GM13976 (cell line): ENCODE results near the gene EIF4G3.
"Not testable (repeated sequence)": the region's sequence is repeated elsewhere in the genome, so short reads cannot be mapped to it uniquely, and the experiment has no call there.

ENCODE experiments used
- DNase-seq: peaks from one replicate; pipeline ENCODE4 v3.0.0; 2012; ENCODE audit warnings: low spot score
- in situ Hi-C: fragments of 300-500 bp; cut with MboI; formaldehyde crosslinking; loops from one replicate; pipeline ENCODE4 v1.12.0; 2022; ENCODE audit warnings: low sequenced_read_pairs, mixed read lengths, inconsistent platforms; ENCODE audit not compliant: unreplicated experiment
- TF ChIP-seq, protein P1 (sequence below): IDR thresholded peaks from 2 replicates; pipeline ENCODE4 v1.5.1; 2012; ENCODE audit warnings: borderline replicate concordance, mild to moderate bottlenecking; ENCODE audit not compliant: insufficient read depth; ENCODE audit errors: extremely low read depth, missing control alignments, control extremely low read depth

EIF4G3 gene

DNA sequence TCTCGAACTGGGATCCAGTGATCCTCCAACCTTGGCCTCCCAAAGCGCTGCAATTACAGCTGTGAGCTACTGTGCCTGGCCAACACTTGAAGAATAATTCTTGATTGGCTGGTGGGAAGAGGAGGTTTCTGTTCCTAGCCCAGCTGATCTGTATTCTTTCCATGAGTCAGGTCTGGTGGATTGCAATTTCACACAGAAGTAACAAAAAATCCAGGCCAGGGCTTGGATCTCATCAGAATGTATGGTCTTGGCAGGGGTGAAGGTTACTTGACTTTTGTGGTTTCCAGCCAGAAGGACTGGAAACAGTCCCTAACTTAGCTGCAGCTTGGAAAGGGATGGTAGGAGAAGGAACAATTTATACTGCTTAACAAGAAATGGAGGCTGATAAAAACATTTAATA is 384.5 kb downstream of the EIF4G3 start:
- in situ Hi-C loops: no loop called here
- no peak for DNase-seq

DNA sequence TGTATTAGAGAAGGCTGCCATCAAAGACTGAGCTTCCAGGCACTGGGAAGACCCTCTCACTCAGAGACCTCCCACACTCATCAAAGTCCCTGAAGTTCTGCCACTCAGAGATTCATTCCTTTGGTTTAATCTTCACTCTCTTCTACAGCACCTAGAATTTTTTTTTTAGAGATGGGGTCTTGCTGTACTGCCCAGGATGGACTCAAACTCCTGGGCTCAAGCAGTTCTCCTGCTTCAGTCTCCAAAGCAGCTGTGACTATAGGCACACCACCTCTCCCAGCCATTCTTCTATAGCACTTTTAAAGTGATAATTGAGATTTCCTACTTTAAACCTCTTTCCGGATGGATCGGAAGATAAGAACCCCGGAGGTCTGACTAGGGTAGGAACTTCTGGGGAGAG is 385.9 kb downstream of the EIF4G3 start:
- in situ Hi-C loops: no loop called here
- no peak for DNase-seq
- TF ChIP-seq, protein P1, sequence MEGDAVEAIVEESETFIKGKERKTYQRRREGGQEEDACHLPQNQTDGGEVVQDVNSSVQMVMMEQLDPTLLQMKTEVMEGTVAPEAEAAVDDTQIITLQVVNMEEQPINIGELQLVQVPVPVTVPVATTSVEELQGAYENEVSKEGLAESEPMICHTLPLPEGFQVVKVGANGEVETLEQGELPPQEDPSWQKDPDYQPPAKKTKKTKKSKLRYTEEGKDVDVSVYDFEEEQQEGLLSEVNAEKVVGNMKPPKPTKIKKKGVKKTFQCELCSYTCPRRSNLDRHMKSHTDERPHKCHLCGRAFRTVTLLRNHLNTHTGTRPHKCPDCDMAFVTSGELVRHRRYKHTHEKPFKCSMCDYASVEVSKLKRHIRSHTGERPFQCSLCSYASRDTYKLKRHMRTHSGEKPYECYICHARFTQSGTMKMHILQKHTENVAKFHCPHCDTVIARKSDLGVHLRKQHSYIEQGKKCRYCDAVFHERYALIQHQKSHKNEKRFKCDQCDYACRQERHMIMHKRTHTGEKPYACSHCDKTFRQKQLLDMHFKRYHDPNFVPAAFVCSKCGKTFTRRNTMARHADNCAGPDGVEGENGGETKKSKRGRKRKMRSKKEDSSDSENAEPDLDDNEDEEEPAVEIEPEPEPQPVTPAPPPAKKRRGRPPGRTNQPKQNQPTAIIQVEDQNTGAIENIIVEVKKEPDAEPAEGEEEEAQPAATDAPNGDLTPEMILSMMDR: no peak

More for the DNA sequence above, 384.5 kb downstream of the EIF4G3 start:
- TF ChIP-seq, protein P1: no peak

DNA sequence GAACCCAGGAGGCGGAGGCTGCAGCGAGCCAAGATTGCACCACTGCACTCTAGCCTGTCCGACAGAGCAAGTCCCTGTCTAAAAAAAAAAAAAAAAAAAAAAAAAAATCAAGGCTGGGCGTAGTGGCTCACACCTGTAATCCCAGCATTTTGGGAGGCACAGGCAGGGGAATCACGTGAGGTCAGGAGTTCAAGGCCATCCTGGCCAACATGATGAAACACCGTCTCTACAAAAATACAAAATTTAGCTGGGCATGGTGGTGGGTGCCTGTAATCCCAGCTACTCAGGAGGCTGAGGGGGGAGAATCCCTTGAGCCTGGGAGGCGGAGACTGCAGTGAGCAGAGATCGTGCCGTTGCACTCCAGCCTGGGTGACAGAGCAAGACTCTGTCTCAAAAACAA is 387.1 kb downstream of the EIF4G3 start:
- in situ Hi-C loops, DNase-seq: not testable (repeated sequence)

DNA sequence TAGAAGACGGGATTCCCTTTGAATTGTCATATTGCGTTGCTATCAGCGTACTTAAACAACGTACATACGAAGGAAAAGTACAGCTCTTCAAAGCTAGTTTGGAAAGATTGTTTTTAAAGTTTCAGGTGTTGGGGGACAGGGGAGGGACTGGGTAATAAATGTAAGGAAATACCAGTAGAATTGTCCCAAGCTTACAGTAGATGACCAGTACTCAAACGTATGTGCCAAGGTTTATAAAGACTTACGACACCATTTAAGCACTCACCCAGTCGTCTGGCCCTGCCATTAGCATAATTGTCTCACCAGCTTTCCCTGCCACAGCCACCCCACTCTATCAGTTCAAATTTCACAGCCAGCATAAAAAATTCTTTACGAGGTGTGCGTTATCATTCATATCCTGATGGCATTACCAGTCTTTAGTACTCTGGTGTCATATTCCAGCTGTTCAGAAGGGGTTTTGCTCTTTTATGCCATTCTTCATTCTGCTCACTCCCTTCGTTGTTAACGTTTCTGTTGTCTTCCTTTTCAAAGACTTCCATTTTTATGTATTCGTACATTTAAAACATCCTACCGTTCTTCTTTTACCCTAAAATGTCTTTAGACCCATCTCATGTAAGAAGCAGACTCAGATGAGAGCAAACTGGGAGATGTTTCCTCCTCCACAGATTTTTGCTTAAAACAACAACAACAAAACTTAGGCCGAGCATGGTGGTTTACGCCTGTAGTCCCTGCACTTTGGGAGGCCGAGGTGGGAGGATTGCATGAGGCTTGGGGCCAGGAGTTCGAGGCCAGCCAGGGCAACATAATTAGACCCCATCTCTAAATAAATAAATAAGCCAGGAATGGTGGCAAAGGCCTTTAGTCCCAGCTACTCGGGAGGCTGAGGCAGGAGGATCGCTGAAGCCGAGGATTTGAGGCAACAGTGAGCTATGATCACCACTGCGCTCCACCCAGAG is 388.6 kb downstream of the EIF4G3 start:
- no peak for DNase-seq
- TF ChIP-seq, protein P1: no peak

DNA sequence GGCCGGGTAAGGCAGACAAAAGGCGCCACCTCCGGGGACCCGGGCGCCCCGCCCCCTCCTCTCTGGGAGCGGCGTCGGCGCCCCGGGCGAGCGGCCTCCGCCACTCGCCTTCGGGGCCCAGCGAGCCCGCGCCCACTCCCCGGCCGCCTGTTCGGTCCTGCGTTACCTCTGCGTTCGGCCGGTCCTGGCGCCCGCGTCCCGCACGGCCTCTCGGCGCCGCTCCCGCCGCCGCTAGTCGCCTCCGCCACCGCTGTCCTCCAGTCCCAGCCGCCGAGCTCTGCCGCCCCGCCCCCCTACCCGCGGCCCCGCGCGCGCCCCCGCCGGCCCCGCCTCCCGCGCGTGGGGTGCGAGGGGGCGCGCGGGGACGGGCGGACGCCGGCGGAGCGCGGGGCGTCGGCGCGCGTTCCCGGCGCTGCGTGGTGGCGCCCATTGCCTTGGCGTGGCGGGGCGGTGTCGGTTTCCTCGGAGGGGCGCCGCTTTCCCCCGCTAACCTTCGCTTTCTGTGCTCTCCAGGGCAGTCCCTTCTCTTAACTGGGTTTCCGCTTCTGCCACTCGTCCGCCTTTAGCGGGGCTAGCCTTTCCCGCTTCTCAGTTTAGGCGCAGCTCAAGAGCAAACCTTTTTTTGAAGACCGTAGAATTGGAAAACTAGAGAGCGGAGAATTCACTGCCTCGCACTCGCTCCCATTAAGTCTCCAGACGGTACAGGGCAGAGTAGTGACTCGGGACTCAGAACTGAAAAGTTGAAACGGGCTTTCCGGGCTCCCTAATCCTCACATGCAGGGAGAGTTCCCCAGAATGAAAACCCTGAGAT is 389.5 kb downstream of the EIF4G3 start, which contains the start of gene HP1BP3:
Gene HP1BP3, minus strand, starts transcription at position 279 of the 811 bp plus-strand sequence. CDS start 6,867 bp downstream, outside the sequence.
- peak; percentile 88 for DNase-seq
- TF ChIP-seq, protein P1: no peak
- in situ Hi-C loops: no loop called here

More for the DNA sequence above, 388.6 kb downstream of the EIF4G3 start:
- in situ Hi-C loops: no loop called here

DNA sequence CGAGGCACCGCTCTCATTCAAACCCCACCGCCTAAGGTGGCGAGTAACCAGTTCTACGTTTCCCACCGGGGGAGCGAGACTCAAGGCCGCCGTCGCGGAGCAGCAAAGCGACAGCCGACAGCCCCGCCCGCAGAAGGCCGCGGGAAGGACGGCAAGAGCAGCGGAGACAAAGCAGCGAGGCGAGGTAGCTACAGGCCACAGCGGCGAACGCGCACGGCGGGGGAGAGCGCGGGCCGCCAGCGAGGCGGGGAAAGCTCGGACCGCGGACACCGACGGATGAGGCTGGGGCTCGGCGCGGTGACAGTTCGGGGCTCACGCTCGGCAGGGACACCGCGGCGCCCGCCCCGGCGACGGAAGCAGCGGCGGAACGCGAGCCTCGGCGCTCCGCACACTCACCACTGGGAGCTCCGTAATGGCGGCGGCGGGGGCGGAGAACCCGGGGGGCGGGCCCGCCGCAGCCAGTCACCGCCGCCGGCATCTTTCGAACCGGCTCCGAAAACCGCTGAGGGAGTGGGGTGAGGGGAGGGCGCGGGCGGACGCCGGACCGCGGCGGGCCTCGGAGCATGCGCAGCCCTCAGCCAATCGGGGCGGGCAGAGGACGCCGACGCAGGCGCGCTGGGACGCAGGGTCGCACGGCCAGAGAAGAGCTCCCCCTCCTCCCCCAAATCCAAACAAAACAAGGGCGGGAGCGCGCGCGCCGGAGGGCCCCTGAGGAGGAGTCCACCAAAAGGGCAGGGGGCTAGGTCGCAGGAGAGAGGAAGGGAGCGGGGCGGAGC is 390.3 kb downstream of the EIF4G3 start:
- peak; percentile 96 for DNase-seq
- in situ Hi-C loops: no loop called here
- TF ChIP-seq, protein P1: no peak
